Testis (tissue), 3 donors: ENCODE results near the gene ZNF679. TPM values are rescaled to one million over a fixed set of nuclear protein-coding genes. Genes with fewer than 3 reads are reported as not detected.

ENCODE experiments used
- DNase-seq: peaks from one replicate; pipeline ENCODE4 v3.0.0-alpha.2; 2019
- H3K27ac ChIP-seq, 2 donors: fragments of 200-600 bp; sonication (generic); one replicate each; pipeline ENCODE4 v1.5.1; 2019
- H3K27me3 ChIP-seq: fragments of 200-600 bp; sonication (generic); one replicate; pipeline ENCODE4 v1.5.1; 2019
- H3K36me3 ChIP-seq: fragments of 200-600 bp; sonication (generic); one replicate; pipeline ENCODE4 v1.5.1; 2017; ENCODE audit warnings: low read depth; ENCODE audit errors: missing control alignments
- H3K4me1 ChIP-seq: fragments of 200-600 bp; sonication (generic); one replicate; pipeline ENCODE4 v1.5.1; 2019
- H3K4me3 ChIP-seq, 2 donors: fragments of 200-600 bp; sonication (generic); one replicate each; pipeline ENCODE4 v1.5.1; 2017 to 2019
- H3K9me3 ChIP-seq: fragments of 200-600 bp; sonication (generic); one replicate; pipeline ENCODE4 v1.5.1; 2017
- CTCF ChIP-seq, 3 experiments: fragments of 450-650 bp in 2 of 3; fragments of 200-600 bp in 1 of 3; sonication (generic) in 1 of 3; IDR thresholded peaks; one replicate each; pipeline ENCODE4 v1.5.1; 2016 to 2019; ENCODE audit warnings: antibody characterized with exemption in 3 of 3, mild to moderate bottlenecking in 2 of 3, moderate library complexity in 1 of 3
- POLR2A ChIP-seq: fragments of 450-650 bp; IDR thresholded peaks from one replicate; pipeline ENCODE4 v1.6.1; 2017; ENCODE audit warnings: antibody characterized with exemption, mild to moderate bottlenecking, moderate library complexity
- WGBS, 2 donors: methylation state at CpG; one replicate each; pipeline ENCODE4 v1.1.5; 2018; 5-methylcytosine and 5-hydroxymethylcytosine counted together
- intact Hi-C: fragments of 100-400 bp; cut with DNase I; formaldehyde crosslinking; loops from one replicate; pipeline ENCODE4 v1.15.1; 2023; ENCODE audit warnings: low total_unique reads
- polyA plus RNA-seq: library from polyadenylated mRNA; stranded (reverse); fragments of 350-450 nt; fragmentation: Illumina TruSeq; extraction: RNeasy Lipid Tissue Mini Kit (QIAGEN cat#74804); gene quantifications from one replicate; pipeline ENCODE4 v1.2.3, GENCODE V29; 2014; ENCODE audit warnings: low read depth, low replicate concordance; ENCODE audit not compliant: insufficient read depth
- total RNA-seq, 2 donors: library from RNA; depleted of rRNA; stranded (reverse); fragments of >200 nt; gene quantifications; one replicate each; pipeline ENCODE4 v1.2.3, GENCODE V29; 2016

The ZNF679 gene
- total and polyA plus RNA-seq, 3 donors from 2014 or later: 0.99 to 2.6 (median 1.3) TPM

- Histone ChIP-seq H3K36me3 (no peaks in the 10 kb centered on the region), H3K9me3 (no peaks in the 10 kb centered on the region), H3K27ac (no peak overlapping the region), H3K27me3 (no peaks in the 10 kb centered on the region), H3K4me1 (no peaks in the 10 kb centered on the region), H3K4me3 (peak overlapping the region in 1 of 2 donors; percentile 47)
- intact Hi-C loops: loop anchor here (10.0 kb wide), 1 partner anchor 441 kb away; no protein-coding TSS in a partner anchor
- no peak for DNase-seq
- 50 to 74% methylated on average over 1 to 13 of the region's 13 CpGs for WGBS, 2 donors
- TF ChIP-seq POLR2A (no peak), CTCF (IDR thresholded peaks at IDR 0.05) (no peak)
Measured at GRCh38 chr7:64183827-64184372, 44.4 kb upstream of the ZNF679 start.

GRCh38 chr7:64184376-64184775, 43.9 kb upstream of the ZNF679 start:
- intact Hi-C loops: loop anchor here (10.0 kb wide), 1 partner anchor 440 kb away; no protein-coding TSS in a partner anchor
- H3K4me1 ChIP-seq: no peaks in the 10 kb centered on the region
- H3K27me3 ChIP-seq: no peaks in the 10 kb centered on the region
- H3K4me3 ChIP-seq: no peak overlapping the region
- H3K27ac ChIP-seq: no peak overlapping the region
- TF ChIP-seq CTCF (IDR thresholded peaks at IDR 0.05) (no peak), POLR2A (no peak)
- no peaks in the 10 kb centered on the region for H3K36me3 ChIP-seq
- 70 to 84% methylated on average over 6 to 12 of the region's 12 CpGs for WGBS, 2 donors
- H3K9me3 ChIP-seq: no peaks in the 10 kb centered on the region
- no peak for DNase-seq

GRCh38 chr7:64187408-64187807, 40.9 kb upstream of the ZNF679 start:
- no peak for DNase-seq
- Histone ChIP-seq H3K27ac (no peak overlapping the region), H3K4me3 (no peak overlapping the region), H3K27me3 (no peaks in the 10 kb centered on the region), H3K36me3 (no peaks in the 10 kb centered on the region), H3K4me1 (no peaks in the 10 kb centered on the region), H3K9me3 (no peaks in the 10 kb centered on the region)
- 68 to 75% methylated on average over 3 of the region's 3 CpGs for WGBS, 2 donors
- TF ChIP-seq CTCF (IDR thresholded peaks at IDR 0.05): no peak
- no peak for TF ChIP-seq POLR2A
- intact Hi-C loops: loop anchor here (10.0 kb wide), 1 partner anchor 437 kb away; no protein-coding TSS in a partner anchor

GRCh38 chr7:64192148-64192704, 36.0 kb upstream of the ZNF679 start:
- TF ChIP-seq POLR2A: no peak
- no peak for TF ChIP-seq CTCF (IDR thresholded peaks at IDR 0.05)
- no peaks in the 10 kb centered on the region for H3K36me3 ChIP-seq
- WGBS, 2 donors: 94 to 95% methylated on average over 14 to 24 of the region's 24 CpGs

GRCh38 chr7:64192775-64193174, 35.5 kb upstream of the ZNF679 start:
- no peaks in the 10 kb centered on the region for H3K4me1 ChIP-seq
- intact Hi-C loops: no loop called here
- H3K4me3 ChIP-seq: no peak overlapping the region
- no peak for TF ChIP-seq POLR2A
- no peak for DNase-seq
- 77 to 82% methylated on average over 8 of the region's 8 CpGs for WGBS, 2 donors
- no peaks in the 10 kb centered on the region for H3K36me3 ChIP-seq
- H3K27ac ChIP-seq: no peak overlapping the region
- no peaks in the 10 kb centered on the region for H3K9me3 ChIP-seq
- no peaks in the 10 kb centered on the region for H3K27me3 ChIP-seq

More at GRCh38 chr7:64192148-64192704, 36.0 kb upstream of the ZNF679 start:
- H3K4me1 ChIP-seq: no peaks in the 10 kb centered on the region
- no peak overlapping the region for H3K27ac ChIP-seq
- intact Hi-C loops: no loop called here
- no peak for DNase-seq
- H3K4me3 ChIP-seq: no peak overlapping the region
- H3K27me3 ChIP-seq: no peaks in the 10 kb centered on the region
- H3K9me3 ChIP-seq: no peaks in the 10 kb centered on the region
